Colonic mucosa (tissue), 4 donors: ENCODE data around the gene OLFM2. TPM values are rescaled to one million over a fixed set of nuclear protein-coding genes. Genes with fewer than 3 reads are reported as not detected.
A peak's percentile ranks its signal among the peaks of the same experiment; 100 is the strongest.
"Not testable (repeated sequence)": the region's sequence is repeated elsewhere in the genome, so short reads cannot be mapped to it uniquely, and the experiment has no call there.

Experiments used
- DNase-seq: peaks from one replicate; pipeline ENCODE4 v3.0.0-alpha.2; 2020
- H3K27ac ChIP-seq: fragments of 200-600 bp; one replicate; pipeline ENCODE4 v1.8.0; 2021
- H3K27me3 ChIP-seq: fragments of 200-600 bp; one replicate; pipeline ENCODE4 v1.8.0; 2021
- H3K36me3 ChIP-seq: fragments of 200-600 bp; one replicate; pipeline ENCODE4 v1.8.0; 2021
- H3K4me1 ChIP-seq: fragments of 200-600 bp; one replicate; pipeline ENCODE4 v1.8.0; 2021; ENCODE audit warnings: mild to moderate bottlenecking
- H3K4me3 ChIP-seq: fragments of 200-600 bp; one replicate; pipeline ENCODE4 v1.8.0; 2021
- H3K9ac ChIP-seq, 2 donors: one replicate each; pipeline ENCODE4 v1.7.0; 2013; ENCODE audit warnings: control low read depth in 2 of 2, low read depth in 2 of 2, low read length in 2 of 2
- H3K9me3 ChIP-seq: fragments of 200-600 bp; one replicate; pipeline ENCODE4 v1.8.0; 2021
- intact Hi-C: fragments of 100-400 bp; cut with DNase I; formaldehyde crosslinking; loops from one replicate; pipeline ENCODE4 v1.14.1; 2022
- total RNA-seq, 2 donors: library from RNA; stranded (reverse); fragmentation: NEBNext Ultra II Directional in 1 of 2; extraction: Animal tissue kit (Norgen Biotek cat#: 25700) in 1 of 2; gene quantifications; one replicate each; pipeline ENCODE4 v1.2.1, GENCODE V29; 2021
- TF ChIP-seq, protein P1 (sequence below): fragments of 200-600 bp; IDR thresholded peaks from one replicate; pipeline ENCODE4 v1.8.0; 2022; ENCODE audit warnings: antibody characterized with exemption, mild to moderate bottlenecking
- donor health status: healthy.
- donor health status: DM: no; HTN: no; CAD: no.
- donor health status: DM: no; HTN: no; CAD: no.

The OLFM2 gene
- total RNA-seq, 2 donors from 2014 or later, result 1.2 to 1.9 TPM

DNA sequence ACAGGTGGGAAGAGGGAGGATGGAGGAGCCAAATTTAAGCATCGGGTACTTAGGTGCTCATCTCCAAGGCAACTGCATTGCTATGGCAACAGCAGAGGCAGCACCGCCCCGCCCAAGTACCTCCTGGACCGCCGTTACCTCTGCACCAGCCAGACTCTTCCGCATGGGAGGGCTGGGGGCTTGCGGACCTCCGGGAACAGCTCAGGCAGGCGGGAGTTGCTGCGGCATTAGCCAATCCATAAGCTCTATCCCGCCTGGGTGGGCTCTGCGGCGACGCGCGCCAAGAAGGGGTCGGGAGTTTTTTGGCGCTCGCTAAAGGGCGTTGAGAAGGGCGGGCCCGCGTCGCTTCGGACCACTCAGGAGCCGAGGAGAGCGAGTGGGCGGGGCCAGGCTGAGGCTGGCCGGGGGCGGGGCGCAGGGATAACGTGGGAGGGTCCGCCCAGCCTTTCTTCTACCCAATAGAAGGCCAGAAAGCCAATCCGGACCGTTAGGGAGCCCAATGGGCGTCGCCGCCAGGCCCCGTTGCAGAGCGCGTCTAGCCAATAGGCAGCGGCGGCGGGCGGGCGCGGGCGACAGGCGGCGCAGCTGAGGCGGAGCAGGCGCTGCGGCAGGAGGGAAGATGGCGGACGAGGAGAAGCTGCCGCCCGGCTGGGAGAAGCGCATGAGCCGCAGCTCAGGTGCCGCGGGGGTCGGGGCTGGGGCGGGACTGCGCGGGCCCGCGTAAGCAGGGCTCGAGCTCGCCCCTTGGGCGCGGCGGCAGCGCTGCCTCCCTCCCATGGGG is 101.4 kb downstream of the OLFM2 start, which contains the start of gene PIN1:
PIN1 (plus strand) TSS at position 593 of the 781 bp plus-strand sequence; CDS start at position 620, 27 bp downstream.
- Histone ChIP-seq H3K4me1 (no peaks in the 10 kb centered on the region), H3K9me3 (no peaks in the 10 kb centered on the region), H3K9ac (peak within 1 kb of the TSS; percentile 76 to 83), H3K36me3 (no peaks in the 10 kb centered on the region), H3K4me3 (peak within 1 kb of the TSS; percentile 93), H3K27ac (peak within 1 kb of the TSS; percentile 54), H3K27me3 (no peaks in the 10 kb centered on the region)
- DNase-seq, result peak; percentile 99
- intact Hi-C loops, result no loop called here
- TF ChIP-seq, protein P1, sequence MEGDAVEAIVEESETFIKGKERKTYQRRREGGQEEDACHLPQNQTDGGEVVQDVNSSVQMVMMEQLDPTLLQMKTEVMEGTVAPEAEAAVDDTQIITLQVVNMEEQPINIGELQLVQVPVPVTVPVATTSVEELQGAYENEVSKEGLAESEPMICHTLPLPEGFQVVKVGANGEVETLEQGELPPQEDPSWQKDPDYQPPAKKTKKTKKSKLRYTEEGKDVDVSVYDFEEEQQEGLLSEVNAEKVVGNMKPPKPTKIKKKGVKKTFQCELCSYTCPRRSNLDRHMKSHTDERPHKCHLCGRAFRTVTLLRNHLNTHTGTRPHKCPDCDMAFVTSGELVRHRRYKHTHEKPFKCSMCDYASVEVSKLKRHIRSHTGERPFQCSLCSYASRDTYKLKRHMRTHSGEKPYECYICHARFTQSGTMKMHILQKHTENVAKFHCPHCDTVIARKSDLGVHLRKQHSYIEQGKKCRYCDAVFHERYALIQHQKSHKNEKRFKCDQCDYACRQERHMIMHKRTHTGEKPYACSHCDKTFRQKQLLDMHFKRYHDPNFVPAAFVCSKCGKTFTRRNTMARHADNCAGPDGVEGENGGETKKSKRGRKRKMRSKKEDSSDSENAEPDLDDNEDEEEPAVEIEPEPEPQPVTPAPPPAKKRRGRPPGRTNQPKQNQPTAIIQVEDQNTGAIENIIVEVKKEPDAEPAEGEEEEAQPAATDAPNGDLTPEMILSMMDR, result peak; percentile 43

DNA sequence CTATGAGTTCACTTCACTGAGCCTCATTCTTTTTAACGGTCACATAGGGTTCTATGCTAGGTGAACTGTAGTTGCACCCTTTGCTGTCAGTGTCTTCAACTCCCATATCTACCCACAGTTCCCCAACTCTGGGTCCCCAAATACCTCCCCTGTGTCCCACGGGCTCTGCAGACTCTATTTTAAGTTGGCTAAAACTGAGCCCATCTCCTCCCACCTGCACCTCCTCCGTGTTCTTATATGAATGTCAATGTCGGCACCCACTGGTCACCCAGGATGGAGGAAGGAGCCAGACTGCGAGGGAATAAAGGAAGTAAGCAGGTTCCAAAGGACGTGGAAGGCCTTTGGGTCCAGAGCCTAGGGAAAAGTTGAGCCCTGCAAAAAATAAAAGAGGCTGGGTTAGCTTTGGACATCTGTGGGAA is 102.0 kb downstream of the OLFM2 start:
- Histone ChIP-seq H3K27me3 (no peaks in the 10 kb centered on the region), H3K36me3 (no peaks in the 10 kb centered on the region), H3K4me3 (peak overlapping the region; percentile 93), H3K9ac (no peak overlapping the region), H3K27ac (peak overlapping the region; percentile 54), H3K9me3 (no peaks in the 10 kb centered on the region), H3K4me1 (no peaks in the 10 kb centered on the region)
- TF ChIP-seq, protein P1, result no peak
- no peak for DNase-seq
- intact Hi-C loops, result no loop called here

DNA sequence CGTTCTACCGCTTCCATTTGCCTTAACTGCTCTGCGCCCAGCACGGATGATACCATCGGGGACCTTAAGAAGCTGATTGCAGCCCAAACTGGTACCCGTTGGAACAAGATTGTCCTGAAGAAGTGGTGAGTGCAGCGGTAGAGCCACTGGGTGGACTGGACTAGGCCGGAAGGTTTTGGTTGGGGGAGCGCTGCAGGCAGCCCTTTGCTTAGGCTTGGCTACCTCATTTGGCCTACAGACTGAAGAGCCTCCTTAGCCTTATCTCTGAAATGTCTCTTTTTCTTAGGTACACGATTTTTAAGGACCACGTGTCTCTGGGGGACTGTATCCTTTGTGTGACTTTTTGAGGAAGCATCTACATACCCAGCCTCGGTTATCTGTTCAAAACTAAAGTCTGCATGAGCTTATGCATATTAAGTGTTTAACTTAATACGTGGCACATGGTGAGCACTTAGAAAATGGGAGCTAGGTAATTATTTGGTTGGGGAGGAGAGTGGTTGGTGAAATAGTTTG is 107.7 kb downstream of the OLFM2 start:
- TF ChIP-seq, protein P1, result no peak
- Histone ChIP-seq H3K27ac (no peak overlapping the region), H3K27me3 (no peaks in the 10 kb centered on the region), H3K36me3 (no peaks in the 10 kb centered on the region), H3K4me1 (peaks cover 5% of the 10 kb centered on the region), H3K9ac (peak overlapping the region; percentile 97), H3K9me3 (no peaks in the 10 kb centered on the region), H3K4me3 (peak overlapping the region; percentile 80)
- intact Hi-C loops, result no loop called here
- DNase-seq, result no peak

DNA sequence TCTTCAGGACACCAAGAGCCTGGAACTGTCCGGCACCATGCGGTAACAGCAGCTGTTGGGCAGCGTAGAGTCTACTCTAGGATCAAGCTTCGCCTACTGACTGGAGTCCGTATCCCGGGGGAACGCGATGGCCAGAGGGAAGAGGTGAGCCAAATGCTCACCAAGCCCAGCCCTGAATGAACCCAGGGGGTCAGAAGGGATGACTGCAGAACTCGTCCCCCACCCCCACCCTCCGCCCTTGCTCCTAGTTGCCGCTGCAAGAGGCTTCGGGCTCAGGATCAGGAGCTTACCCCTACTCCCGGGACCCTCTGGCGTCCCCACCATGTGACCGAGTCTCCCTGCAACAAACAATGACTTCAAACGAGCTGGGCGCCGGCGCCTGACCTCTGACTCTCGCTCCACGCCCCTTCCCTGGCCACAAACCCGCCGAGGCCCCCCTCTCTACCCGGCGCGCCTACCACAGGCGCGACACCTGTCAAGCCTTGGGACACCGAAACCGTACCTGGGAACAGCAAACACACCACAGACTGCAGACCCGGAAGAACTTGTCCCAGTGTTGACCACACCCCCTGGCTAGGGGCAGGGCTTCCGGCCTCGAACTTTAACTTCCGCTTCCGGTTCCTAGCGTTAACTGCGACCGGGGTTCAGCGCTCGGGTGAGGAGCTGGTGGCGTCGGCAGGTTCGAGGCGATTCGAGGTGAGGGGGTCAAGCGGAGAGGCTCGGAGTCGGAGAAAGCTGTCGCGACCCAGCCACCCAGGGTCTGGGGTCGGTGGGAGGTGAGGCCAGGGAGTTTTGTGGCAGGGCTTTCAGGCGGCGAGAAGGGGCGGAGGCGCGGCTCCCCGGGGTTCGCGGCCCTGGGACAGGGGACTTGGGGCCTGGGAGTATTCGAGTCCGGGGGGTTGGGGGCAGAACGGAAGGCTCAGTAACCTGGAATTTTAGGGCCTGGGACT is 108.8 kb downstream of the OLFM2 start, which contains the start of gene UBL5:
UBL5 (plus strand) TSS at position 630 of the 950 bp plus-strand sequence. CDS start 420 bp downstream, outside the sequence.
- TF ChIP-seq, protein P1, result no peak
- DNase-seq, result peak; percentile 95
- intact Hi-C loops, result no loop called here

DNA sequence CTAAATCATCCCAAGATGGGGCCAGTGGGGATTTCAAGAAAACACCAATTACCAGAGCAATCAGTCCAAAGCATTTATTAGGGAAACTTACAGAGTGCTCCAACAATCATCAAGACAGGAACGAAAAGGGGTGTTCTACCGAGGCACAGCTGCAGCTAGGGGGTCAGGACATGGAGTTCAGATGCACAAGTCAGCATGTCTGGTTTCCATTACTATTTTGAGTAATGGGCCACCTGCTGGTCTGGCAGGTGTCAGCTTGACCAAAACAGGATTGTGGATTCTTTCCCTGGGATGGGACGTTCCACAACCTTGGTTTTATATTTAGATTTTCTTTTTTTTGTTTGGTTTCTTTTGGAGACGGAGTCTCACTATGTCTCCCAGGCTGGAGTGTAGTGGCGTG is 112.5 kb downstream of the OLFM2 start:
- Histone ChIP-seq H3K9me3 (no peaks in the 10 kb centered on the region), H3K36me3 (no peaks in the 10 kb centered on the region), H3K9ac (no peak overlapping the region), H3K27me3 (no peaks in the 10 kb centered on the region), H3K4me1 (peaks cover 9% of the 10 kb centered on the region), H3K4me3 (no peak overlapping the region), H3K27ac (no peak overlapping the region)
- TF ChIP-seq, protein P1, result no peak
- DNase-seq, result no peak
- intact Hi-C loops, result no loop called here

More for the DNA sequence above, 108.8 kb downstream of the OLFM2 start, which contains the start of gene UBL5:
- H3K27ac ChIP-seq, result peak within 1 kb of the TSS; percentile 80
- H3K9me3 ChIP-seq, result no peaks in the 10 kb centered on the region
- no peaks in the 10 kb centered on the region for H3K27me3 ChIP-seq
- peaks cover 5% of the 10 kb centered on the region for H3K4me1 ChIP-seq
- H3K36me3 ChIP-seq, result no peaks in the 10 kb centered on the region
- peak within 1 kb of the TSS; percentile 97 for H3K9ac ChIP-seq
- H3K4me3 ChIP-seq, result peak within 1 kb of the TSS; percentile 80

DNA sequence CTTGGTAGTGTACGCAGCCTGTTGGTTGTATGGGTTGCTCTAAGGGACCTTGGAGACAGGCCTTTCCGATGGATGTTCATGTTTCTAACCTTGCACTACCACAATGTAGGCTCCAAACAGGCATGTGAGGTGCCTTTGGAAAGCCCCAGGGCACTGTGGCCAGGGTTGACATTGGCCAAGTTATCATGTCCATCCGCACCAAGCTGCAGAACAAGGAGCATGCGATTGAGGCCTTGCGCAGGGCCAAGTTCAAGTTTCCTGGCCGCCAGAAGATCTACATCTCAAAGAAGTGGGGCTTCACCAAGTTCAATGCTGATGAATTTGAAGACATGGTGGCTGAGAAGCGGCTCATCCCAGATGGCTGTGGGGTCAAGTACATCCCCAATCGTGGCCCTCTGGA is 116.3 kb downstream of the OLFM2 start:
- H3K36me3 ChIP-seq, intact Hi-C loops, H3K9me3 ChIP-seq, H3K4me3 ChIP-seq, H3K9ac ChIP-seq, H3K27me3 ChIP-seq: not testable (repeated sequence)
- Histone ChIP-seq H3K27ac (peak overlapping the region; percentile 65), H3K4me1 (peaks cover 17% of the 10 kb centered on the region)
- DNase-seq, result peak; percentile 29
